HepG2 (cell line): ENCODE data around the gene ANKRD11. TPM values are rescaled to one million over a fixed set of nuclear protein-coding genes. Genes with fewer than 3 reads are reported as not detected.

Experiments
- AGO2 ChIP-seq: fragments of 200-400 bp; formaldehyde crosslinking; optimal IDR thresholded peaks from 2 replicates; pipeline ENCODE3; 2017; ENCODE audit warnings: mild to moderate bottlenecking, low read depth, low read length, moderate library complexity
- DNMT3B ChIP-seq: conservative IDR thresholded peaks from 2 replicates; pipeline ENCODE4 v1.6.1; 2016; ENCODE audit warnings: missing biosample characterization, control low read depth
- IRX3 ChIP-seq: sonication (generic); formaldehyde crosslinking; IDR thresholded peaks from 2 replicates; pipeline ENCODE4 v1.8.1; 2023; ENCODE audit warnings: mild to moderate bottlenecking, low read depth, missing genetic modification reagents, borderline replicate concordance
- MAZ ChIP-seq, 2 experiments: sonication (generic) in 1 of 2; formaldehyde crosslinking in 1 of 2; IDR thresholded peaks; 2 replicates each; pipeline versions ENCODE4 v1.5.0 to v1.6.1; 2012 to 2020; ENCODE audit warnings: low read depth in 2 of 2, mild to moderate bottlenecking in 2 of 2, borderline replicate concordance in 1 of 2, improper control_type of control experiment in 1 of 2, low read length in 1 of 2, missing genetic modification reagents in 1 of 2, moderate library complexity in 1 of 2
- RXRA ChIP-seq: sonication (generic); formaldehyde crosslinking; IDR thresholded peaks from 2 replicates; pipeline ENCODE4 v1.5.1; 2020; ENCODE audit warnings: missing genetic modification reagents
- SOX5 ChIP-seq: IDR thresholded peaks from 2 replicates; pipeline ENCODE4 v1.6.1; 2016; ENCODE audit warnings: borderline replicate concordance
- TARDBP ChIP-seq: sonication (generic); formaldehyde crosslinking; IDR thresholded peaks from 2 replicates; pipeline ENCODE4 v1.8.0; 2022; ENCODE audit warnings: mild to moderate bottlenecking, missing genetic modification reagents
- ZKSCAN5 ChIP-seq: sonication (generic); formaldehyde crosslinking; IDR thresholded peaks from 2 replicates; pipeline ENCODE4 v1.5.1; 2020; ENCODE audit warnings: mild to moderate bottlenecking, missing genetic modification reagents
- ZNF430 ChIP-seq: sonication (generic); formaldehyde crosslinking; IDR thresholded peaks from 2 replicates; pipeline ENCODE4 v1.9.0; 2021; ENCODE audit warnings: mild to moderate bottlenecking, missing genetic modification reagents
- ZNF775 ChIP-seq: sonication (generic); formaldehyde crosslinking; IDR thresholded peaks from 2 replicates; pipeline ENCODE4 v1.4.0; 2020; ENCODE audit warnings: missing genetic modification reagents, mild to moderate bottlenecking, moderate library complexity, borderline replicate concordance
- ZSCAN25 ChIP-seq: sonication (generic); formaldehyde crosslinking; IDR thresholded peaks from 2 replicates; pipeline ENCODE4 v1.8.0; 2022; ENCODE audit warnings: mild to moderate bottlenecking, missing genetic modification reagents
- polyA plus RNA-seq, 8 experiments: library from polyadenylated mRNA; depleted of rRNA in 3 of 8; stranded (reverse) in 7 of 8; unstranded in 1 of 8; fragments of >200 nt; fragmentation: Illumina TruSeq in 4 of 8; extraction: Trizol in 4 of 8; gene quantifications; 2 replicates each; pipeline versions ENCODE4 v1.2.1 to v1.2.3, GENCODE V29; 2011 to 2016; ENCODE audit warnings: low read depth in 4 of 8, missing spikeins in 1 of 8, mixed read lengths in 1 of 8; ENCODE audit not compliant: insufficient read depth in 1 of 8
- total RNA-seq, 5 experiments: library from RNA; depleted of rRNA; stranded (reverse); fragments of >200 nt; fragmentation: Illumina TruSeq; extraction: Trizol; gene quantifications; 2 replicates each; pipeline ENCODE4 v1.2.3, GENCODE V29; 2016; ENCODE audit warnings: low read depth in 1 of 5
- TF ChIP-seq, protein P1 (sequence below): sonication (generic); formaldehyde crosslinking; IDR thresholded peaks from 2 replicates; pipeline ENCODE4 v1.5.0; 2020; ENCODE audit warnings: mild to moderate bottlenecking, missing genetic modification reagents, borderline replicate concordance
- TF ChIP-seq, protein P2 (sequence below): sonication (generic); formaldehyde crosslinking; IDR thresholded peaks from 2 replicates; pipeline ENCODE4 v1.4.0; 2020; ENCODE audit warnings: missing genetic modification reagents, borderline replicate concordance
- TF ChIP-seq, protein P3 (sequence below): sonication (generic); formaldehyde crosslinking; IDR thresholded peaks from 2 replicates; pipeline ENCODE4 v1.4.0; 2020; ENCODE audit warnings: missing genetic modification reagents, mild to moderate bottlenecking, borderline replicate concordance
- TF ChIP-seq, protein P4 (sequence below): IDR thresholded peaks from 2 replicates; pipeline ENCODE4 v1.6.1; 2012; ENCODE audit warnings: inconsistent platforms
- TF ChIP-seq, protein P5 (sequence below): sonication (generic); formaldehyde crosslinking; IDR thresholded peaks from 2 replicates; pipeline ENCODE4 v1.4.0; 2020; ENCODE audit warnings: missing genetic modification reagents

Gene ANKRD11
- total and polyA plus RNA-seq, 2 of the 13 experiments (the other 11 are each of a cell fraction or from before 2014, with no cell fraction given): 21.4 to 38.4 TPM

DNA sequence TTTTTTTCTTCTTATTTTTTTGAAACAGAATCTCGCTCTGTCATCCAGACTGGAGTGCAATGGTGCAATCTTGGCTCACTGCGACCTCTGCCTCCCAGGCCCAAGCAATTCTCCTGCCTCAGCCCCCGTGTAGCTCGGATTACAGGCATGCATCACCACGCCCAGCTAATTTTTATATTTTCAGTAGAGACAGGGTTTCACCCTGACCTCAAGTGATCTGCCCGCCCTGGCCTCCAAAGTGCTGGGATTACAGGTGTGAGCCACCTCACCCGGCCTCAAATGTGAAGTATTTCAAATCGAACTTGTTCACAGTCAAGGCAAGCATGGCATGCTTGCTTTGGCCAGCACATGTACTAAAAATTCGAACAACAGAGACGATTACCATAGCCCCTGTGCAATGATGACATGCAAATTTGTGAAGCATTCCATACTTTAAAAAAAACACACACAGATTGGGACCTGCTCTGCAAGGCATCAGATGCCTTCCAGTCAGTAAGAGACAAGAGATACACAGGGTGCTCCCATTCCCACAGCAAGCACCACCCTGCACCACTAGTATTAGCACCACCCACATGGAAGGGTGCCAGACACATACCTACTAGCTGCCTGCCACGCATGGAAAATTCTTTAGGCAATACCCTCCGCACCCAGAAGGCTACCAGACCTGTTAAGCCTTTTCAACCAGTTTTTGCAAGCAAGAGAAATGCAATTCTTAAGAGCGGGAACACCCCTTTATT is 47.2 kb downstream of the ANKRD11 start (continued):
- TF ChIP-seq, protein P1, sequence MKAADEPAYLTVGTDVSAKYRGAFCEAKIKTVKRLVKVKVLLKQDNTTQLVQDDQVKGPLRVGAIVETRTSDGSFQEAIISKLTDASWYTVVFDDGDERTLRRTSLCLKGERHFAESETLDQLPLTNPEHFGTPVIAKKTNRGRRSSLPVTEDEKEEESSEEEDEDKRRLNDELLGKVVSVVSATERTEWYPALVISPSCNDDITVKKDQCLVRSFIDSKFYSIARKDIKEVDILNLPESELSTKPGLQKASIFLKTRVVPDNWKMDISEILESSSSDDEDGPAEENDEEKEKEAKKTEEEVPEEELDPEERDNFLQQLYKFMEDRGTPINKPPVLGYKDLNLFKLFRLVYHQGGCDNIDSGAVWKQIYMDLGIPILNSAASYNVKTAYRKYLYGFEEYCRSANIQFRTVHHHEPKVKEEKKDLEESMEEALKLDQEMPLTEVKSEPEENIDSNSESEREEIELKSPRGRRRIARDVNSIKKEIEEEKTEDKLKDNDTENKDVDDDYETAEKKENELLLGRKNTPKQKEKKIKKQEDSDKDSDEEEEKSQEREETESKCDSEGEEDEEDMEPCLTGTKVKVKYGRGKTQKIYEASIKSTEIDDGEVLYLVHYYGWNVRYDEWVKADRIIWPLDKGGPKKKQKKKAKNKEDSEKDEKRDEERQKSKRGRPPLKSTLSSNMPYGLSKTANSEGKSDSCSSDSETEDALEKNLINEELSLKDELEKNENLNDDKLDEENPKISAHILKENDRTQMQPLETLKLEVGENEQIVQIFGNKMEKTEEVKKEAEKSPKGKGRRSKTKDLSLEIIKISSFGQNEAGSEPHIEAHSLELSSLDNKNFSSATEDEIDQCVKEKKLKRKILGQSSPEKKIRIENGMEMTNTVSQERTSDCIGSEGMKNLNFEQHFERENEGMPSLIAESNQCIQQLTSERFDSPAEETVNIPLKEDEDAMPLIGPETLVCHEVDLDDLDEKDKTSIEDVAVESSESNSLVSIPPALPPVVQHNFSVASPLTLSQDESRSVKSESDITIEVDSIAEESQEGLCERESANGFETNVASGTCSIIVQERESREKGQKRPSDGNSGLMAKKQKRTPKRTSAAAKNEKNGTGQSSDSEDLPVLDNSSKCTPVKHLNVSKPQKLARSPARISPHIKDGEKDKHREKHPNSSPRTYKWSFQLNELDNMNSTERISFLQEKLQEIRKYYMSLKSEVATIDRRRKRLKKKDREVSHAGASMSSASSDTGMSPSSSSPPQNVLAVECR (CRISPR knock-in tag): peak; percentile 32; the same call in 1 of the 2 replicates
- TF ChIP-seq AGO2 (no peak), ZNF775 (CRISPR knock-in tag) (no peak), TARDBP (no peak), ZNF430 (no peak), MAZ (IDR thresholded peaks at IDR 0.05; ENCODE audit: borderline replicate concordance, low read depth, low read length) (no peak), MAZ (CRISPR knock-in tag; IDR thresholded peaks at IDR 0.05; ENCODE audit: low read depth) (no peak), ZSCAN25 (CRISPR knock-in tag) (peak; percentile 40; the same call in 1 of the 2 replicates), IRX3 (CRISPR knock-in tag) (no peak), RXRA (CRISPR knock-in tag) (peak; percentile 50; the same call in 1 of the 2 replicates), SOX5 (CRISPR knock-in tag) (peak; percentile 25; the same call in 1 of the 2 replicates), DNMT3B (CRISPR knock-in tag) (peak; percentile 48; the same call in 1 of the 2 replicates), ZKSCAN5 (CRISPR knock-in tag) (no peak)
- TF ChIP-seq, protein P2, sequence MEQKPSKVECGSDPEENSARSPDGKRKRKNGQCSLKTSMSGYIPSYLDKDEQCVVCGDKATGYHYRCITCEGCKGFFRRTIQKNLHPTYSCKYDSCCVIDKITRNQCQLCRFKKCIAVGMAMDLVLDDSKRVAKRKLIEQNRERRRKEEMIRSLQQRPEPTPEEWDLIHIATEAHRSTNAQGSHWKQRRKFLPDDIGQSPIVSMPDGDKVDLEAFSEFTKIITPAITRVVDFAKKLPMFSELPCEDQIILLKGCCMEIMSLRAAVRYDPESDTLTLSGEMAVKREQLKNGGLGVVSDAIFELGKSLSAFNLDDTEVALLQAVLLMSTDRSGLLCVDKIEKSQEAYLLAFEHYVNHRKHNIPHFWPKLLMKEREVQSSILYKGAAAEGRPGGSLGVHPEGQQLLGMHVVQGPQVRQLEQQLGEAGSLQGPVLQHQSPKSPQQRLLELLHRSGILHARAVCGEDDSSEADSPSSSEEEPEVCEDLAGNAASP (CRISPR knock-in tag): peak; percentile 84; the same call in 1 of the 2 replicates
- TF ChIP-seq, protein P3, sequence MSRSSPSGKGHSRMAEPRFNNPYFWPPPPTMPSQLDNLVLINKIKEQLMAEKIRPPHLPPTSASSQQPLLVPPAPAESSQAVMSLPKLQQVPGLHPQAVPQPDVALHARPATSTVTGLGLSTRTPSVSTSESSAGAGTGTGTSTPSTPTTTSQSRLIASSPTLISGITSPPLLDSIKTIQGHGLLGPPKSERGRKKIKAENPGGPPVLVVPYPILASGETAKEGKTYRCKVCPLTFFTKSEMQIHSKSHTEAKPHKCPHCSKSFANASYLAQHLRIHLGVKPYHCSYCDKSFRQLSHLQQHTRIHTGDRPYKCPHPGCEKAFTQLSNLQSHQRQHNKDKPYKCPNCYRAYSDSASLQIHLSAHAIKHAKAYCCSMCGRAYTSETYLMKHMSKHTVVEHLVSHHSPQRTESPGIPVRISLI (CRISPR knock-in tag): no peak
- TF ChIP-seq, protein P4, sequence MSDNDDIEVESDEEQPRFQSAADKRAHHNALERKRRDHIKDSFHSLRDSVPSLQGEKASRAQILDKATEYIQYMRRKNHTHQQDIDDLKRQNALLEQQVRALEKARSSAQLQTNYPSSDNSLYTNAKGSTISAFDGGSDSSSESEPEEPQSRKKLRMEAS: peak; percentile 50; the same call in 1 of the 2 replicates
- TF ChIP-seq, protein P5, sequence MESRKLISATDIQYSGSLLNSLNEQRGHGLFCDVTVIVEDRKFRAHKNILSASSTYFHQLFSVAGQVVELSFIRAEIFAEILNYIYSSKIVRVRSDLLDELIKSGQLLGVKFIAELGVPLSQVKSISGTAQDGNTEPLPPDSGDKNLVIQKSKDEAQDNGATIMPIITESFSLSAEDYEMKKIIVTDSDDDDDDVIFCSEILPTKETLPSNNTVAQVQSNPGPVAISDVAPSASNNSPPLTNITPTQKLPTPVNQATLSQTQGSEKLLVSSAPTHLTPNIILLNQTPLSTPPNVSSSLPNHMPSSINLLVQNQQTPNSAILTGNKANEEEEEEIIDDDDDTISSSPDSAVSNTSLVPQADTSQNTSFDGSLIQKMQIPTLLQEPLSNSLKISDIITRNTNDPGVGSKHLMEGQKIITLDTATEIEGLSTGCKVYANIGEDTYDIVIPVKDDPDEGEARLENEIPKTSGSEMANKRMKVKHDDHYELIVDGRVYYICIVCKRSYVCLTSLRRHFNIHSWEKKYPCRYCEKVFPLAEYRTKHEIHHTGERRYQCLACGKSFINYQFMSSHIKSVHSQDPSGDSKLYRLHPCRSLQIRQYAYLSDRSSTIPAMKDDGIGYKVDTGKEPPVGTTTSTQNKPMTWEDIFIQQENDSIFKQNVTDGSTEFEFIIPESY (CRISPR knock-in tag): peak; percentile 55; the same call in 1 of the 2 replicates
